AG04449 (cell line): Measurements from ENCODE around the gene C5orf47.

Experiments used
- CTCF ChIA-PET: fragments of 350-600 bp; formaldehyde crosslinking; extraction: SDS; loops from one replicate; lab custom pipeline; 2021; ENCODE audit warnings: antibody characterized with exemption; lab: Yijun Ruan, JAX
- POLR2A ChIA-PET: fragments of 400-600, 350-600 bp; formaldehyde crosslinking; extraction: SDS; loops from one replicate; lab custom pipeline; 2020; ENCODE audit warnings: antibody characterized with exemption, inconsistent platforms; lab: Yijun Ruan, JAX
- DNase-seq: peaks from one replicate; pipeline ENCODE4 v3.0.0-alpha.2; 2010; ENCODE audit warnings: low read depth, low spot score
- H3K4me3 ChIP-seq: 2 replicates; pipeline ENCODE4 v1.5.1; 2011; ENCODE audit warnings: low read depth, mild to moderate bottlenecking, control low read depth, low read length
- CTCF ChIP-seq: IDR thresholded peaks from one replicate; pipeline ENCODE4 v1.5.1; 2011; ENCODE audit warnings: mild to moderate bottlenecking, moderate library complexity, low read length, control low read depth, inconsistent platforms; ENCODE audit not compliant: insufficient read depth; ENCODE audit errors: missing control alignments

C5orf47 gene

GRCh38 chr5:173989432-173990082, 587 bp downstream of the C5orf47 start:
- DNase-seq, result no peak
- CTCF ChIA-PET, result interaction anchor here (0.8 to 1.3 kb wide), 3 partner anchors 16 to 371 kb away, joined by 3 to 5 read pairs (median 4); no protein-coding TSS in a partner anchor
- POLR2A ChIA-PET, result no interaction called here
- TF ChIP-seq CTCF, result no peak
- H3K4me3 ChIP-seq, result no peak overlapping the region

GRCh38 chr5:173997331-173997730, 8.4 kb downstream of the C5orf47 start:
- no peak overlapping the region for H3K4me3 ChIP-seq
- no peak for DNase-seq
- ChIA-PET CTCF (interaction anchor here (0.5 to 2.1 kb wide), 3 partner anchors 24 to 320 kb away, joined by 3 to 6 read pairs (median 4); no protein-coding TSS in a partner anchor), POLR2A (no interaction called here)
- TF ChIP-seq CTCF, result no peak

GRCh38 chr5:173998531-173998930, 9.6 kb downstream of the C5orf47 start:
- no peak overlapping the region for H3K4me3 ChIP-seq
- ChIA-PET POLR2A (no interaction called here), CTCF (interaction anchor here (0.8 to 1.5 kb wide), 5 partner anchors 10 to 355 kb away, joined by 3 to 4 read pairs (median 3); no protein-coding TSS in a partner anchor)
- no peak for TF ChIP-seq CTCF
- DNase-seq, result no peak

- ChIA-PET POLR2A (no interaction called here), CTCF (no interaction called here)
- no peak for TF ChIP-seq CTCF
- H3K4me3 ChIP-seq, result no peak overlapping the region
- no peak for DNase-seq
Observed at GRCh38 chr5:174000076-174000475, 11.1 kb downstream of the C5orf47 start.

- ChIA-PET CTCF (no interaction called here), POLR2A (no interaction called here)
- TF ChIP-seq CTCF, result no peak
- H3K4me3 ChIP-seq, result no peak overlapping the region
- DNase-seq, result no peak
Observed at GRCh38 chr5:174003795-174004194, 14.8 kb downstream of the C5orf47 start.

DNA sequence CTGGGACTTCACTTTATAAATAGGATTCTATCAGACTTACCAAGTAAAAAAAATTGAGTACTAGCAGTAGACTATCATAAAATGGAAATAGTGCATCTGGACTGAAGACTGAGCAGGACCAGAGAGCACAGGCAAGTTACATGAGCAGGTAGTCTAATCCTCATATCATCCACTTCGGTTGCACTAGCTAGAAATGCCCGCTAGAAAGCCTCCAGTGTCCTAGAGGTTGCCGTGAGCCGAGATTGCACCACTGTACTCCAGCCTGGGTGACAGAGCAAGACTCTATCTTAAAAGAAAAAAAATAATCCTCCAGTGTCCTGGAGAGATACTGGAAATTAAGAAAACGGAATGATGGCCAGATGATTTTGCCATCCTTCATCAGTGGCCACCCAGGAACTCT, 20.0 kb downstream of the C5orf47 start:
- ChIA-PET CTCF (interaction anchor here (1.1 to 2.4 kb wide), 2 partner anchors 10 to 11 kb away, joined by 3 to 6 read pairs; no protein-coding TSS in a partner anchor), POLR2A (no interaction called here)
- H3K4me3 ChIP-seq, result no peak overlapping the region
- no peak for TF ChIP-seq CTCF
- no peak for DNase-seq
